GM13976 (cell line): ENCODE results near the gene CD3E.

Experiments used
- DNase-seq: peaks from one replicate; pipeline ENCODE4 v3.0.0; 2012; ENCODE audit warnings: low spot score
- CTCF ChIP-seq: IDR thresholded peaks from 2 replicates; pipeline ENCODE4 v1.5.1; 2012; ENCODE audit warnings: borderline replicate concordance, mild to moderate bottlenecking; ENCODE audit not compliant: insufficient read depth; ENCODE audit errors: extremely low read depth, missing control alignments, control extremely low read depth
- in situ Hi-C: fragments of 300-500 bp; cut with MboI; formaldehyde crosslinking; loops from one replicate; pipeline ENCODE4 v1.12.0; 2022; ENCODE audit warnings: low sequenced_read_pairs, mixed read lengths, inconsistent platforms; ENCODE audit not compliant: unreplicated experiment

The CD3E gene

GRCh38 chr11:118310781-118311485 lies 6.4 kb downstream of the CD3E start:
- in situ Hi-C loops = no loop called here
- no peak for DNase-seq
- TF ChIP-seq CTCF = no peak

- in situ Hi-C loops = no loop called here
- DNase-seq = no peak
- TF ChIP-seq CTCF = no peak
Measured at GRCh38 chr11:118311518-118311917, 7.0 kb downstream of the CD3E start.

- no peak for DNase-seq
- in situ Hi-C loops = no loop called here
- no peak for TF ChIP-seq CTCF
Measured at GRCh38 chr11:118312328-118312727, 7.8 kb downstream of the CD3E start.

GRCh38 chr11:118313242-118313641 lies 8.7 kb downstream of the CD3E start:
- no peak for DNase-seq
- TF ChIP-seq CTCF = no peak
- in situ Hi-C loops = no loop called here

- TF ChIP-seq CTCF = no peak
- in situ Hi-C loops = no loop called here
- no peak for DNase-seq
Measured at GRCh38 chr11:118314988-118315411, 10.5 kb downstream of the CD3E start.

GRCh38 chr11:118318124-118318523 lies 13.6 kb downstream of the CD3E start:
- in situ Hi-C loops = no loop called here
- no peak for TF ChIP-seq CTCF
- no peak for DNase-seq
